K562 (cell line): ENCODE results near the gene HCN3. TPM values are rescaled to one million over a fixed set of nuclear protein-coding genes. Genes with fewer than 3 reads are reported as not detected.

ENCODE experiments used
- BACH1 ChIP-seq: fragments of 200-800 bp; sonication (Bioruptor generic); IDR thresholded peaks from 2 replicates; pipeline ENCODE4 v1.6.1; 2016; ENCODE audit warnings: missing genetic modification characterization, missing compliant biosample characterization
- E2F3 ChIP-seq: fragments of 250-450 bp; sonication (Bioruptor Pico); IDR thresholded peaks from 2 replicates; pipeline ENCODE4 v1.4.0; 2020; ENCODE audit warnings: mild to moderate bottlenecking
- FOSL1 ChIP-seq: fragments of 200-800 bp; sonication (Bioruptor generic); conservative IDR thresholded peaks from 2 replicates; pipeline ENCODE4 v1.6.1; 2016; ENCODE audit warnings: missing genetic modification characterization, missing compliant biosample characterization
- FOXA3 ChIP-seq, 2 experiments: fragments of 450-650 bp in 1 of 2; sonication (generic) in 1 of 2; formaldehyde crosslinking; IDR thresholded peaks in 1 of 2; conservative IDR thresholded peaks in 1 of 2; 2 replicates each; pipeline versions ENCODE4 v1.4.0 to v1.8.0; 2020 to 2022; ENCODE audit warnings: mild to moderate bottlenecking in 2 of 2, missing genetic modification reagents in 1 of 2
- GABPB1 ChIP-seq: sonication (generic); formaldehyde crosslinking; IDR thresholded peaks from 2 replicates; pipeline ENCODE4 v1.8.0; 2022; ENCODE audit warnings: mild to moderate bottlenecking, missing genetic modification reagents
- HDAC1 ChIP-seq, 2 experiments: fragments of 450-650 bp; IDR thresholded peaks; 2 replicates each; pipeline ENCODE4 v1.6.1; 2016 to 2017; ENCODE audit warnings: inconsistent platforms in 1 of 2, mild to moderate bottlenecking in 1 of 2, moderate library complexity in 1 of 2
- IFI16 ChIP-seq: fragments of 250-450 bp; sonication (Bioruptor Pico); IDR thresholded peaks from 2 replicates; pipeline ENCODE4 v2.1.2; 2022; ENCODE audit warnings: mild to moderate bottlenecking, inconsistent platforms
- MTA3 ChIP-seq: fragments of 450-650 bp; formaldehyde crosslinking; IDR thresholded peaks from 2 replicates; pipeline ENCODE4 v1.6.1; 2017; ENCODE audit warnings: mild to moderate bottlenecking, borderline replicate concordance
- MYBL2 ChIP-seq, 2 experiments: fragments of 450-650 bp in 1 of 2; sonication (generic) in 1 of 2; formaldehyde crosslinking in 1 of 2; IDR thresholded peaks; 2 replicates each; pipeline versions ENCODE4 v1.6.1 to v1.8.1; 2017 to 2022; ENCODE audit warnings: borderline replicate concordance in 1 of 2, inconsistent platforms in 1 of 2, low read depth in 1 of 2, mild to moderate bottlenecking in 1 of 2, missing genetic modification reagents in 1 of 2, moderate library complexity in 1 of 2
- POLR2AphosphoS5 ChIP-seq: IDR thresholded peaks from 2 replicates; pipeline ENCODE4 v1.6.1; 2011; ENCODE audit warnings: mild to moderate bottlenecking, low read depth, low read length, moderate library complexity; ENCODE audit not compliant: control insufficient read depth, insufficient read depth
- POLR2H ChIP-seq: IDR thresholded peaks from 2 replicates; pipeline ENCODE4 v1.6.1; 2016; ENCODE audit warnings: missing genetic modification characterization, low read depth, mild to moderate bottlenecking, control low read depth, missing compliant biosample characterization, moderate library complexity
- RBM39 ChIP-seq: fragments of 200-400 bp; formaldehyde crosslinking; optimal IDR thresholded peaks from 2 replicates; pipeline ENCODE3; 2018; ENCODE audit warnings: low read depth, low read length
- RFX7 ChIP-seq: fragments of 250-450 bp; sonication (Bioruptor Pico); IDR thresholded peaks from 2 replicates; pipeline ENCODE4 v1.5.1; 2021; ENCODE audit warnings: mild to moderate bottlenecking
- SMARCB1 ChIP-seq: IDR thresholded peaks from 2 replicates; pipeline ENCODE4 v1.6.1; 2011; ENCODE audit warnings: improper control_type of control experiment, low read depth; ENCODE audit not compliant: insufficient read length
- polyA plus RNA-seq, 8 experiments: library from polyadenylated mRNA; depleted of rRNA in 4 of 8; stranded (reverse) in 5 of 8; unstranded in 3 of 8; fragments of >200 nt; fragmentation: Nextera tagmentation in 2 of 8; fragmentation: Illumina TruSeq in 1 of 8; extraction: Ambion mirVana in 2 of 8; extraction: Trizol in 1 of 8; gene quantifications; 2 replicates each; pipeline versions ENCODE4 v1.2.1 to v1.2.3, GENCODE V29; 2011 to 2014; ENCODE audit warnings: inconsistent platforms in 1 of 8, missing spikeins in 1 of 8
- total RNA-seq, 7 experiments: library from RNA; depleted of rRNA in 6 of 7; stranded (reverse); fragments of >200 nt in 6 of 7; fragmentation: Illumina TruSeq in 2 of 7; extraction: Trizol in 2 of 7; gene quantifications; 2 replicates each; pipeline versions ENCODE4 v1.2.1 to v1.2.3, GENCODE V29; 2011 to 2021; ENCODE audit warnings: low replicate concordance in 1 of 7
- TF ChIP-seq, protein P1 (sequence below): fragments of 250-450 bp; sonication (Bioruptor Pico); IDR thresholded peaks from 2 replicates; pipeline ENCODE4 v1.9.0; 2021; ENCODE audit warnings: mild to moderate bottlenecking
- TF ChIP-seq, protein P2 (sequence below), 2 experiments: fragments of 450-650 bp; IDR thresholded peaks; 2 replicates each; pipeline ENCODE4 v1.6.1; 2016
- TF ChIP-seq, protein P3 (sequence below): fragments of 450-650 bp; IDR thresholded peaks from 2 replicates; pipeline ENCODE4 v1.6.1; 2017; ENCODE audit warnings: mild to moderate bottlenecking, moderate library complexity
- TF ChIP-seq, protein P4 (sequence below): IDR thresholded peaks from 2 replicates; pipeline ENCODE4 v1.6.1; 2012; ENCODE audit warnings: low read depth, low read length, improper control_type of control experiment, borderline replicate concordance
- TF ChIP-seq, protein P5 (sequence below): fragments of 450-650 bp; IDR thresholded peaks from 2 replicates; pipeline ENCODE4 v1.6.1; 2016; ENCODE audit warnings: borderline replicate concordance

The HCN3 gene
- total and polyA plus RNA-seq, 9 of the 15 experiments (the other 6 are each of a cell fraction or from before 2014, with no cell fraction given) = 0.91 to 9.7 (median 3.9) TPM

DNA sequence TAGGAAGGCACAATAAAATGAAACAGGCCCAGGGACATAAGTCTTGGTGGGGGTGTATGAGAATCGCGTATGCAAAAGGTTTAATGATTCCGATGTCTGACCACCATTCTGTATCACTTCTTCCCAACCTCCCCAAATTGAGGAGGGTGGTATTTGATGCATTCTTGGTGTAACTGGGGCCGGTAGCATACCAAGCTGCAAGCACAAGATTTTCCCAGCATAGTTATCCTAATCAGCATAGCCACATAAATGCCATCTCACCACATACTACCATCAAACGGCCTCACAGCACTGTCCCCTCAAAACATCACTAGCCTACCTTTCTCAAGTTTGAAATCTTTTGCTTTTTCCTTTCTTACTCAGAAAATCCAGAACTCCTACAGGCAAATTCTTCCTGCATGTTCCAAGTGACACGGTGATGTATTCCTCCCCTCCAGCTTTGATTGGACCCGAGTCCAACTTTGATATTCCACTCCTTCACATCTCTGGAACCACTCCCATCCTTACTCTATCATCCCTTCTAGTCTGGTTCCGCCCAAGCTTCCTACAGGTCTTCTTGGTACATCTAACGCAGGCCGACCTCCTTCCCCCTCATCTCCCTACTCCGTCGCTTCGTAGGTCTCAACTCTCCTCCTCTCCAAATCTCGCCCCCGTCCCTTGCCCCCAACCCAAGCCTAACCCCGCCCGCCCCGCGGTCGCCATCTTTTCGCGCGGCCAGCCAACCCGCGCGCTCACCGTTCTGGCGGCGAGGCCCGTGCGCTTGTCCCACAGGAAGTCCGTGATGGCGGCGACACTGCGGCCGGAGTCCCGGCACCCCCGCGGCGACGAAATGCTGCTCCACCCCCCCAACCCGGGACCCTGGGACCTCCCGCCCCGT is 4.6 kb upstream of the HCN3 start (continued):
- TF ChIP-seq, protein P1, sequence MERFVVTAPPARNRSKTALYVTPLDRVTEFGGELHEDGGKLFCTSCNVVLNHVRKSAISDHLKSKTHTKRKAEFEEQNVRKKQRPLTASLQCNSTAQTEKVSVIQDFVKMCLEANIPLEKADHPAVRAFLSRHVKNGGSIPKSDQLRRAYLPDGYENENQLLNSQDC = no peak
- TF ChIP-seq, protein P2, sequence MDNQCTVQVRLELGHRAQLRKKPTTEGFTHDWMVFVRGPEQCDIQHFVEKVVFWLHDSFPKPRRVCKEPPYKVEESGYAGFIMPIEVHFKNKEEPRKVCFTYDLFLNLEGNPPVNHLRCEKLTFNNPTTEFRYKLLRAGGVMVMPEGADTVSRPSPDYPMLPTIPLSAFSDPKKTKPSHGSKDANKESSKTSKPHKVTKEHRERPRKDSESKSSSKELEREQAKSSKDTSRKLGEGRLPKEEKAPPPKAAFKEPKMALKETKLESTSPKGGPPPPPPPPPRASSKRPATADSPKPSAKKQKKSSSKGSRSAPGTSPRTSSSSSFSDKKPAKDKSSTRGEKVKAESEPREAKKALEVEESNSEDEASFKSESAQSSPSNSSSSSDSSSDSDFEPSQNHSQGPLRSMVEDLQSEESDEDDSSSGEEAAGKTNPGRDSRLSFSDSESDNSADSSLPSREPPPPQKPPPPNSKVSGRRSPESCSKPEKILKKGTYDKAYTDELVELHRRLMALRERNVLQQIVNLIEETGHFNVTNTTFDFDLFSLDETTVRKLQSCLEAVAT (IDR thresholded peaks at IDR 0.05) = 0 out of 4 replicates have a peak, but pooled peaks of 1 of the 2 experiments have one; percentile 8
- TF ChIP-seq SMARCB1 = no peak
- TF ChIP-seq BACH1 (tag) = no peak
- TF ChIP-seq RFX7 (CRISPR knock-in tag) = no peak
- no peak for TF ChIP-seq POLR2AphosphoS5
- TF ChIP-seq FOSL1 = no peak
- no peak for TF ChIP-seq E2F3 (CRISPR knock-in tag)
- TF ChIP-seq, protein P3, sequence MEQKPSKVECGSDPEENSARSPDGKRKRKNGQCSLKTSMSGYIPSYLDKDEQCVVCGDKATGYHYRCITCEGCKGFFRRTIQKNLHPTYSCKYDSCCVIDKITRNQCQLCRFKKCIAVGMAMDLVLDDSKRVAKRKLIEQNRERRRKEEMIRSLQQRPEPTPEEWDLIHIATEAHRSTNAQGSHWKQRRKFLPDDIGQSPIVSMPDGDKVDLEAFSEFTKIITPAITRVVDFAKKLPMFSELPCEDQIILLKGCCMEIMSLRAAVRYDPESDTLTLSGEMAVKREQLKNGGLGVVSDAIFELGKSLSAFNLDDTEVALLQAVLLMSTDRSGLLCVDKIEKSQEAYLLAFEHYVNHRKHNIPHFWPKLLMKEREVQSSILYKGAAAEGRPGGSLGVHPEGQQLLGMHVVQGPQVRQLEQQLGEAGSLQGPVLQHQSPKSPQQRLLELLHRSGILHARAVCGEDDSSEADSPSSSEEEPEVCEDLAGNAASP = no peak
- TF ChIP-seq GABPB1 (CRISPR knock-in tag) = peak; percentile 74
- TF ChIP-seq MTA3 = no peak
- no peak for TF ChIP-seq IFI16 (CRISPR knock-in tag)
- TF ChIP-seq, protein P4, sequence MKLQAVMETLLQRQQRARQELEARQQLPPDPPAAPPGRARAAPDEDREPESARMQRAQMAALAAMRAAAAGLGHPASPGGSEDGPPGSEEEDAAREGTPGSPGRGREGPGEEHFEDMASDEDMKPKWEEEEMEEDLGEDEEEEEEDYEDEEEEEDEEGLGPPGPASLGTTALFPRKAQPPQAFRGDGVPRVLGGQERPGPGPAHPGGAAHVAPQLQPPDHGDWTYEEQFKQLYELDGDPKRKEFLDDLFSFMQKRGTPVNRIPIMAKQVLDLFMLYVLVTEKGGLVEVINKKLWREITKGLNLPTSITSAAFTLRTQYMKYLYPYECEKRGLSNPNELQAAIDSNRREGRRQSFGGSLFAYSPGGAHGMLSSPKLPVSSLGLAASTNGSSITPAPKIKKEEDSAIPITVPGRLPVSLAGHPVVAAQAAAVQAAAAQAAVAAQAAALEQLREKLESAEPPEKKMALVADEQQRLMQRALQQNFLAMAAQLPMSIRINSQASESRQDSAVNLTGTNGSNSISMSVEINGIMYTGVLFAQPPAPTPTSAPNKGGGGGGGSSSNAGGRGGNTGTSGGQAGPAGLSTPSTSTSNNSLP = no peak
- TF ChIP-seq POLR2H = no peak
- TF ChIP-seq, protein P5, sequence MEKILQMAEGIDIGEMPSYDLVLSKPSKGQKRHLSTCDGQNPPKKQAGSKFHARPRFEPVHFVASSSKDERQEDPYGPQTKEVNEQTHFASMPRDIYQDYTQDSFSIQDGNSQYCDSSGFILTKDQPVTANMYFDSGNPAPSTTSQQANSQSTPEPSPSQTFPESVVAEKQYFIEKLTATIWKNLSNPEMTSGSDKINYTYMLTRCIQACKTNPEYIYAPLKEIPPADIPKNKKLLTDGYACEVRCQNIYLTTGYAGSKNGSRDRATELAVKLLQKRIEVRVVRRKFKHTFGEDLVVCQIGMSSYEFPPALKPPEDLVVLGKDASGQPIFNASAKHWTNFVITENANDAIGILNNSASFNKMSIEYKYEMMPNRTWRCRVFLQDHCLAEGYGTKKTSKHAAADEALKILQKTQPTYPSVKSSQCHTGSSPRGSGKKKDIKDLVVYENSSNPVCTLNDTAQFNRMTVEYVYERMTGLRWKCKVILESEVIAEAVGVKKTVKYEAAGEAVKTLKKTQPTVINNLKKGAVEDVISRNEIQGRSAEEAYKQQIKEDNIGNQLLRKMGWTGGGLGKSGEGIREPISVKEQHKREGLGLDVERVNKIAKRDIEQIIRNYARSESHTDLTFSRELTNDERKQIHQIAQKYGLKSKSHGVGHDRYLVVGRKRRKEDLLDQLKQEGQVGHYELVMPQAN = 0 out of 2 replicates have a peak, but pooled peaks have one; percentile 8
- no peak for TF ChIP-seq RBM39
- no peak for TF ChIP-seq MYBL2 (IDR thresholded peaks at IDR 0.05; ENCODE audit: low read depth)
- no peak for TF ChIP-seq MYBL2 (CRISPR knock-in tag; IDR thresholded peaks at IDR 0.05; ENCODE audit: borderline replicate concordance)
- peak in 1 of 2 experiments; percentile 12; a peak in 1 of 4 replicates for TF ChIP-seq HDAC1 (IDR thresholded peaks at IDR 0.05)
- no peak for TF ChIP-seq FOXA3 (CRISPR knock-in tag; conservative IDR thresholded peaks at IDR 0.05 in 1 of 2, IDR thresholded peaks at IDR 0.05 in 1 of 2)
